Naive B cell (primary cell): ENCODE results near the gene AZU1. TPM values are rescaled to one million over a fixed set of nuclear protein-coding genes. Genes with fewer than 3 reads are reported as not detected.
A peak's percentile ranks its signal among the peaks of the same experiment; 100 is the strongest.

Experiments used
- ATAC-seq, 2 donors: fragments of 150-1000 bp; cut with Tn5 transposase; 2 replicates each; pipeline ENCODE4 v1.10.0; 2021; ENCODE audit warnings: low read depth in 2 of 2, mild to moderate bottlenecking in 2 of 2, moderate library complexity in 2 of 2
- DNase-seq: peaks from one replicate; pipeline ENCODE4 v3.0.0; 2022
- H3K27ac Mint-ChIP-seq, 6 donors: one replicate each; pipeline ENCODE4 v1.8.0; 2020 to 2022; ENCODE audit warnings: mild to moderate bottlenecking in 6 of 6, mixed read lengths in 6 of 6, moderate library complexity in 5 of 6, inconsistent platforms in 2 of 6
- H3K27me3 Mint-ChIP-seq, 3 donors: one replicate each; pipeline ENCODE4 v1.8.0; 2021 to 2022; ENCODE audit warnings: mixed read lengths in 3 of 3, mild to moderate bottlenecking in 1 of 3
- H3K36me3 Mint-ChIP-seq, 2 donors: one replicate each; pipeline ENCODE4 v1.8.0; 2020 to 2022; ENCODE audit warnings: mixed read lengths in 2 of 2, inconsistent platforms in 1 of 2, mild to moderate bottlenecking in 1 of 2
- H3K4me1 Mint-ChIP-seq, 3 donors: one replicate each; pipeline ENCODE4 v1.8.0; 2020 to 2022; ENCODE audit warnings: mixed read lengths in 3 of 3, inconsistent platforms in 1 of 3, mild to moderate bottlenecking in 1 of 3, moderate library complexity in 1 of 3
- H3K4me3 Mint-ChIP-seq, 8 donors: one replicate each; pipeline ENCODE4 v1.8.0; 2020 to 2022; ENCODE audit warnings: mild to moderate bottlenecking in 8 of 8, mixed read lengths in 8 of 8, moderate library complexity in 8 of 8, inconsistent platforms in 2 of 8
- H3K9me3 Mint-ChIP-seq, 7 donors: one replicate each; pipeline ENCODE4 v1.8.0; 2020 to 2022; ENCODE audit warnings: mixed read lengths in 7 of 7, mild to moderate bottlenecking in 5 of 7, inconsistent platforms in 2 of 7, moderate library complexity in 1 of 7
- polyA plus RNA-seq, 6 donors: library from polyadenylated mRNA; unstranded; fragments of 300-500 nt; fragmentation: Illumina TruSeq; gene quantifications; one replicate each; pipeline ENCODE4 v1.2.3, GENCODE V29; 2021; ENCODE audit warnings: low read depth in 6 of 6

The AZU1 gene
- polyA plus RNA-seq, 6 donors from 2014 or later, result not detected

DNA sequence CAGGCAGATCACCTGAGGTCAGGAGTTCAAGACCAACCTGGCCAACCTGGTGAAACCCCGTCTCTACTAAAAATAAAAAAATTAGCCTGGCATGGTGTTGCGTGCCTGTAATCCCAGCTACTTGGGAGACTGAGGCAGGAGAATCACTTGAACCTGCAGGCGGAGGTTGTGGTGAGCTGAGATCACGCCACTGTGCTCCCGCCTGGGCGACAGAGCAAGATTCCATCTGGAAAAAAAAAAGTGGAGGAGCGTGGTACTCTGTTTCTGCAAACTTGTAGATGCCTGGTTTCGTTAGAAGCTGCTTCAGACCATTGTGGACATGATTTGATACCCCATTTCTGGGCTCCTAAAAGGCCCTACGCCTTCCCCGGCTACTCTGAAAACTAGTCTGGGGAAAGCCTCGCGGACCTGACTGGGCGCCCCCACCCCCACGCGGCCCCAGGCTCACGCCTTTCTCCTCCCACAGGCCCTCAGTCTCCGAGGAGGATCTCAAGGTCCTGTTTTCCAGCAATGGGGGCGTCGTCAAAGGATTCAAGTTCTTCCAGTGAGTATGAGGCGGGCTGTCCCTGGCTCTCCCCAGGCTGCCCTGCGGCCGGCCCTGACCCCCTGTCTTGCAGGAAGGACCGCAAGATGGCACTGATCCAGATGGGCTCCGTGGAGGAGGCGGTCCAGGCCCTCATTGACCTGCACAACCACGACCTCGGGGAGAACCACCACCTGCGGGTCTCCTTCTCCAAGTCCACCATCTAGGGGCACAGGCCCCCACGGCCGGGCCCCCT is 17.4 kb upstream of the AZU1 start:
- ATAC-seq (no peak), DNase-seq (no peak)
- no peaks in the 10 kb centered on the region for H3K9me3 Mint-ChIP-seq
- H3K27ac Mint-ChIP-seq, result peak overlapping the region in 1 of 6 donors; percentile 11
- no peaks in the 10 kb centered on the region for H3K27me3 Mint-ChIP-seq
- peaks cover 0 to 9% of the 10 kb centered on the region in 2 donors for H3K36me3 Mint-ChIP-seq
- peaks cover 6 to 14% (median 7%) of the 10 kb centered on the region in 3 donors for H3K4me1 Mint-ChIP-seq
- H3K4me3 Mint-ChIP-seq, result peak overlapping the region in 1 of 8 donors; percentile 24

DNA sequence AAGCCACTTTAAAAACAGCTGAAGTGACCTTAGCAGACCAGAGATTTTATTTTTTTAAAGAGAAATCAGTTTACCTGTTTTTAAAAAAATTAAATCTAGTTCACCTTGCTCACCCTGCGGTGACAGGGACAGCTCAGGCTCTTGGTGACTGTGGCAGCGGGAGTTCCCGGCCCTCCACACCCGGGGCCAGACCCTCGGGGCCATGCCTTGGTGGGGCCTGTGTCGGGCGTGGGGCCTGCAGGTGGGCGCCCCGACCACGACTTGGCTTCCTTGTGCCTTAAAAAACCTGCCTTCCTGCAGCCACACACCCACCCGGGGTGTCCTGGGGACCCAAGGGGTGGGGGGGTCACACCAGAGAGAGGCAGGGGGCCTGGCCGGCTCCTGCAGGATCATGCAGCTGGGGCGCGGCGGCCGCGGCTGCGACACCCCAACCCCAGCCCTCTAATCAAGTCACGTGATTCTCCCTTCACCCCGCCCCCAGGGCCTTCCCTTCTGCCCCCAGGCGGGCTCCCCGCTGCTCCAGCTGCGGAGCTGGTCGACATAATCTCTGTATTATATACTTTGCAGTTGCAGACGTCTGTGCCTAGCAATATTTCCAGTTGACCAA is 16.7 kb upstream of the AZU1 start:
- peak in 1 of 2 donors; percentile 8 for ATAC-seq
- Mint-ChIP-seq H3K36me3 (peaks cover 0 to 15% of the 10 kb centered on the region in 2 donors), H3K4me3 (no peak overlapping the region), H3K27me3 (no peaks in the 10 kb centered on the region), H3K4me1 (peaks cover 9 to 14% (median 11%) of the 10 kb centered on the region in 3 donors), H3K9me3 (peaks cover 0 to 4% (median 0%) of the 10 kb centered on the region in 7 donors), H3K27ac (peak overlapping the region in 3 of 6 donors; percentile 39 to 56 (median 47))
- no peak for DNase-seq

DNA sequence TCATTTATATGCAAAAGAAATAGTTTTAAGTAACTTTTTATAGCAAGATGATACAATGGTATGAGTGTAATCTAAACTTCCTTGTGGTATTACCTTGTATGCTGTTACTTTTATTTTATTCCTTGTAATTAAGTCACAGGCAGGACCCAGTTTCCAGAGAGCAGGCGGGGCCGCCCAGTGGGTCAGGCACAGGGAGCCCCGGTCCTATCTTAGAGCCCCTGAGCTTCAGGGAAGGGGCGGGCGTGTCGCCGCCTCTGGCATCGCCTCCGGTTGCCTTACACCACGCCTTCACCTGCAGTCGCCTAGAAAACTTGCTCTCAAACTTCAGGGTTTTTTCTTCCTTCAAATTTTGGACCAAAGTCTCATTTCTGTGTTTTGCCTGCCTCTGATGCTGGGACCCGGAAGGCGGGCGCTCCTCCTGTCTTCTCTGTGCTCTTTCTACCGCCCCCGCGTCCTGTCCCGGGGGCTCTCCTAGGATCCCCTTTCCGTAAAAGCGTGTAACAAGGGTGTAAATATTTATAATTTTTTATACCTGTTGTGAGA is 16.1 kb upstream of the AZU1 start:
- no peaks in the 10 kb centered on the region for H3K27me3 Mint-ChIP-seq
- no peak for ATAC-seq
- H3K27ac Mint-ChIP-seq, result peak overlapping the region in 3 of 6 donors; percentile 39 to 56 (median 47)

DNA sequence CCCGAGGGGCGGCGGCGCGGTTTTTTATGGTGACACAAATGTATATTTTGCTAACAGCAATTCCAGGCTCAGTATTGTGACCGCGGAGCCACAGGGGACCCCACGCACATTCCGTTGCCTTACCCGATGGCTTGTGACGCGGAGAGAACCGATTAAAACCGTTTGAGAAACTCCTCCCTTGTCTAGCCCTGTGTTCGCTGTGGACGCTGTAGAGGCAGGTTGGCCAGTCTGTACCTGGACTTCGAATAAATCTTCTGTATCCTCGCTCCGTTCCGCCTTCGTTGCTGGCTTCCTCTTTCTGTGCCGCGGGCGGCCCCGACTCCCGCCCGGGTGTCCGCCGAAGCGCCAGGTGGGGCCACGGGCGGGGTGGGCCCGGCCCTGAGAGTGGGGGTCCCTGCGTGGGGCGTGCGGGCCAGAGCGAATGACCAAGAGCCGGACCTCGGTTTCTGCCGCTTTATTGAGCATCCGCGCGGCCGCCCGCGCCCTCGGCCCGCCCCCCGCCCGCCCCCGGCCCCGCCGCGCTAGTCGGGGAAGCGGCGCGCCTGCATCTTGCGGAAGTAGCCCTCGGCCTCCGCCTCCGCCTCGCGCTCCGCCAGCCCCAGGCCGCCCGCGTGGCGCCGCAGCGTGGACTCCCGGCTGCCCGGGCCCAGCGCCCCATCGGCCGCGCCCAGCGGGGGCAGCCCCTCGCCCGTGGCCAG is 15.4 kb upstream of the AZU1 start:
- no peak for DNase-seq

More for the DNA sequence above, 16.1 kb upstream of the AZU1 start:
- peaks cover 0 to 9% (median 0%) of the 10 kb centered on the region in 7 donors for H3K9me3 Mint-ChIP-seq
- peaks cover 0 to 21% of the 10 kb centered on the region in 2 donors for H3K36me3 Mint-ChIP-seq
- no peak for DNase-seq
- H3K4me3 Mint-ChIP-seq, result no peak overlapping the region
- H3K4me1 Mint-ChIP-seq, result peaks cover 13 to 17% (median 17%) of the 10 kb centered on the region in 3 donors

DNA sequence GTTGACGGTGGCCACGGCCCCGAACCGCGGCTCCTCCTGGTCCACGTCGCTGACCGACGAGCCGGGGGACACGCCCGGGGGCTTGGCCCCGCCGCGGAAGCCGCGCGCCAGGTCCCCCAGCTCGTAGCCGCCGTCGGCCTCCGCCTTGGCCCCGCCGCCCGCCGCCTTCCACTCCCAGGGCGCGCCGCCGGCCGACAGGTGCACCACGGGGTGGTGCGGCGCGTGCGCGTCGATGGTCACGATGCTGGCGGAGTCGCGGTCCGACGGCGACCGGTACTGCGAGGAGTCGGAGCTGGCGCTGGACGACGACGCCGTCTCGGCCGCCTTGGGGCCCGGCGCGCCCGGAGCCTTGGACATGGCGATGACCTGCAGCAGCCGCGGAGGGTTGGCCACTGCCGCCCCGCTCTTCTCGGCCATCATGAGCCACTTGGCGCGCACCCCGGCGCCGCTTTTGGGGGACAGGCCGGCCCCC is 14.9 kb upstream of the AZU1 start:
- no peaks in the 10 kb centered on the region for H3K27me3 Mint-ChIP-seq
- H3K4me1 Mint-ChIP-seq, result peaks cover 8 to 18% (median 14%) of the 10 kb centered on the region in 3 donors
- DNase-seq (no peak), ATAC-seq (no peak)
- no peak overlapping the region for H3K27ac Mint-ChIP-seq
- peaks cover 0 to 13% (median 0%) of the 10 kb centered on the region in 7 donors for H3K9me3 Mint-ChIP-seq
- no peak overlapping the region for H3K4me3 Mint-ChIP-seq
- peaks cover 0 to 20% of the 10 kb centered on the region in 2 donors for H3K36me3 Mint-ChIP-seq

More for the DNA sequence above, 15.4 kb upstream of the AZU1 start:
- Mint-ChIP-seq H3K9me3 (peaks cover 0 to 13% (median 0%) of the 10 kb centered on the region in 7 donors), H3K27me3 (no peaks in the 10 kb centered on the region), H3K27ac (peak overlapping the region in 1 of 6 donors; percentile 56), H3K4me3 (no peak overlapping the region), H3K36me3 (peaks cover 0 to 25% of the 10 kb centered on the region in 2 donors), H3K4me1 (peaks cover 11 to 21% (median 20%) of the 10 kb centered on the region in 3 donors)
- ATAC-seq, result no peak

DNA sequence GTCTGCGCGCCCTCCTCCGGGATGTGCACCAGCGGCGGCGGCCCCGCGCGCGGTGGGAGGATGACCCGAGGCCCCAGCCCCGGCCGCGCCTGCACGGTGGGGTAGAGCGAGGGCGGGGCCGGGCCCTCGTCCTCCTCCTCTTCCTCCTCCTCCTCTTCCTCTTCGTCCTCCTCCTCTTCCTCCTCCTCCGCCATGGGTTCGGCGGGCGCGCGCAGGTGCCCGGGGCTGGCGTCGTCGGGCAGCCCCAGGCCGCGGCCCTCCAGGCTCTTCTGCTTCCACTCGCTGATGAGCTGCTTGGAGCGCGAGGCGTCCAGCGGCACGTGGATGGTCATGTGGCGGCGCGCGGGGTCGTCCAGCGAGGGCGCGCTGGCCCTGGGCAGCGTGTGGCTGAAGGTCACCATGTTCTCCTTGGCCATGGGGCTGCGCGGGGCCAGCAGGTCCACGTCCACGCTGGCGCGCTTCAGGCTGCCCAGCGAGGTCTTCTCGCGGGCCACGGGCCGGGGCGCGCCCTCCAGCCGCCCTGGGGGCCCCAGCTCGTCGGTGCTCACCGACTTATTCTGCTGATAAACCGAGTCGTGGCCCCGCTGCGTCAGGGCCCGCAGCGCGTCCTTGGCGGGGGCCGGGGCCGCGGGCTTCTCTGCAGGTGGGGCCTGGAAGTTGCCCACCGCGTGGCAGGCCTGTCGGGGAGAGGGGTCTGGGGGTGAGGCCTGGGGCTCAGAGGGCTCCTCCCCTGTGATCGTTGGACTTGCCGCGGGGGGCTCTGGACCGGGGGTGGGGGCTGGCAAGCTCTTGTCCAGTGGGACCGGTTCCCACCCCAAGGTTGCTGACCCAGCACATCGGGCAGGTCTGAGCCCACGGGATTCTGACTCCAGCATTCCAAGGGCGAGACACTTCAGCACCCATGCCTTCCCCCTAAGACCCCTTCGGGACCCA is 14.2 kb upstream of the AZU1 start:
- peak overlapping the region in 3 of 6 donors; percentile 33 to 83 (median 71) for H3K27ac Mint-ChIP-seq
- ATAC-seq, result no peak
- H3K4me3 Mint-ChIP-seq, result no peak overlapping the region
- peaks cover 0 to 18% of the 10 kb centered on the region in 2 donors for H3K36me3 Mint-ChIP-seq
- peaks cover 8 to 17% (median 13%) of the 10 kb centered on the region in 3 donors for H3K4me1 Mint-ChIP-seq
- no peaks in the 10 kb centered on the region for H3K27me3 Mint-ChIP-seq
- peaks cover 0 to 13% (median 0%) of the 10 kb centered on the region in 7 donors for H3K9me3 Mint-ChIP-seq
- DNase-seq, result no peak

DNA sequence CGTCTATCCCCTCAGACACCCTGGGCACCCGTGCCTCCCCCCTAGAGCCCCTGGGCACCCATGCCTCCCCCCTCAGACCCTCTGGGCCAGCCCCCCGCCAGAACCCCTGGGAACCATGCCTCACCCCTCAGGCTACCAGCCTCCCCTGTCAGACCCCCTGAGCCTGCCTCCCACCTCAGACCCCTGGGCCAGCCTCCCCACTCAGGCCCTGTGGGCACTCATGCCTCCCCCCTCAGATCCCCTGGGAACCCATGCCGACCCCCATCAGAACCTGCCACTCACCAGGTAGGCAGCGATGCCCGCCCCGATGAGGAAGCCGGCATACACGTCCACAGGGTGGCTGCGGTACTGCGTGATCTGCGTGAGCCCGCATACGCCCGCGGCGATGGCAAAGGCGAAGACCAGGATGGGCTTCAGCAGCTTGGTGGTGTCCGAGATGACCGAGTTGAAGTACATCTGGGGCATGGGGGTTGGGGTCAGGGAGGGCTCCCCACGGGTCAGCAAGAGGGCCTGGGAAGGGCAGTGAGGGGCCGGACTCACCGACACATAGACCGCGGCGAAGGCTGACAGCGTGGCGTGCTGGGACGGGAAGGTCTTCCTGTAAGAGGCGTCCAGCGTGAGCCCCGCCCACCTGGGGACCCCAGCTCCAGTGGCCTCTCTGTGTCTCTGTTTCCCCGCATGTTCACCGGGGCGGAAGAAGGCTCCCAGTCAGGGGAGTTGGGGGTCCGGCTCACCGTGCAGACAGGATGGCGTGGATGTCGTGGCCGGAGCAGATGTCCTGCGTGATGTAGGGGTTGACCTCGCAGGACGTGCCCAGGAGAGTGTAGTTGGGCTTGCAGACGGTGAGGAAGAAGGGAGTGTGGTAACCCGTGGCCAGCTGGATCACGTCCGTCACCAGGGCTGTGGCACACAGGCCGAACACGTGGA is 13.2 kb upstream of the AZU1 start:
- peaks cover 8 to 17% (median 13%) of the 10 kb centered on the region in 3 donors for H3K4me1 Mint-ChIP-seq
- peak overlapping the region in 4 of 6 donors; percentile 4 to 83 (median 52) for H3K27ac Mint-ChIP-seq
- DNase-seq (no peak), ATAC-seq (no peak)
- H3K9me3 Mint-ChIP-seq, result peaks cover 0 to 13% (median 0%) of the 10 kb centered on the region in 7 donors
- H3K4me3 Mint-ChIP-seq, result peak overlapping the region in 2 of 8 donors; percentile 29 to 72
- peaks cover 0 to 18% of the 10 kb centered on the region in 2 donors for H3K36me3 Mint-ChIP-seq
- no peaks in the 10 kb centered on the region for H3K27me3 Mint-ChIP-seq

DNA sequence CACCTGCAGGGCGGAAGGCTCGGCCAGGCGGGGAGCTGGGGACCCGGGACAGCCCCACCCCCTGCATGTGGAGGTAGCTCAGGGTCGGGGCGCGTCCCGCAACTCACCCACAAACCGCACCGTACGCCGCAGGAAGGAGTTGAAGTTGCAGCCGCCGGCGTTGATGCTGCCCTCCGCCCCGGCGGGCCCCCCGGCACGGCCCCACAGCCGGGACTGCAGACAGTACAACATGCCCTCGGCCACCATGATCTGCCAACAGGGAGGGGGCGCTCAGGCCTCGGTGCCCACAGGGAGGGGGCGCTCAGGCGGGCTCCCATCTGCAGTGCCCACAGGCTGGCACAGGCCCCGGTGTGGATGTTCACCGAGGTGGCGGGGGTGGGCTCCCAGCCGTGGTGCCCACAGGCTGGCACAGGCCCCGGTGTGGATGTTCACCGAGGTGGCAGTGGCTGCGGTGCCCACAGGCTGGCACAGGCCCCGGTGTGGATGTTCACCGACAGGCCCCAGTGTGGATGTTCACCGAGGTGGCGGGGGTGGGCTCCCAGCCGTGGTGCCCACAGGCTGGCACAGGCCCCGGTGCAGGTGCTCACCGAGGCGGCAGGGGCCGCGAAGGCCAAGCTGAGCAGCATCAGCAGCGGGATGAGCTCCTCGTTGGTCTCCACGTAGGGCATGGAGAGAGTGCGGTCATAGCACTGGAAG is 12.4 kb upstream of the AZU1 start:
- H3K27me3 Mint-ChIP-seq, result no peaks in the 10 kb centered on the region
- peaks cover 0 to 18% of the 10 kb centered on the region in 2 donors for H3K36me3 Mint-ChIP-seq
- H3K4me1 Mint-ChIP-seq, result peaks cover 8 to 17% (median 13%) of the 10 kb centered on the region in 3 donors
- ATAC-seq, result peak in 1 of 2 donors; percentile 10
- H3K4me3 Mint-ChIP-seq, result no peak overlapping the region
- DNase-seq, result no peak
- peak overlapping the region in 1 of 6 donors; percentile 71 for H3K27ac Mint-ChIP-seq
- peaks cover 0 to 13% (median 0%) of the 10 kb centered on the region in 7 donors for H3K9me3 Mint-ChIP-seq

DNA sequence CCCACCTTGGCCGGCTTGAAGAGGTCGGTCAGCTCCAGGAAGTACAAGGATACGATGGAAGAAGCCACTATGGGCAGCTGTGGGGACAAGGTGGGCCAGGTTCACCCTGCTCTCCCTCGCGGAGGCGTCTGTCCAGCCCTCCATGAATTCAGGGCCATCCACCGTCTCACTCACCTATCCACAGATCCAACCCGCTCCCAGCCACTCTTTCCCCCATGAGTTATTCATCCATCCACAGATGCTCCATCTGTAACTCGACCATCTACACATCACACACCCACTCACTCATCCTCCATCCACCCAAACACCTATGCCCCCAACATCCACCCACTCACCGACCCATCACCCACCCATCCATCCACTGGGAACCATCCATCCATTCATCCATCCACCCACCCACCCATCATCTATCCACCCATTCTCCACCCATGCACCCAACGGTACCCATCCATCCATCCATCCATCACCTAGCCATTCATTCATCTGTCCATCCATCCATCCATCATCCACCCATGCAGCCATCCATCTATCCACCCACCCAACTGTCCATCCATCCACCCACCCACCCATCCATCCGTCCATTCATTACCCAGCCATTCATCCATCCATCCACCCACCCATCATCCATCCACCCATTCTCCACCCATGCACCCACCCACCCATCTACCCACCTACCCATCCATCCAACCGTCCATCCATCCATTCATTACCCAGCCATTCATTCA is 11.7 kb upstream of the AZU1 start:
- H3K36me3 Mint-ChIP-seq, result peaks cover 0 to 18% of the 10 kb centered on the region in 2 donors
- DNase-seq, result no peak
- H3K4me3 Mint-ChIP-seq, result peak overlapping the region in 1 of 8 donors; percentile 53
- peak overlapping the region in 2 of 6 donors; percentile 10 to 69 for H3K27ac Mint-ChIP-seq
- H3K9me3 Mint-ChIP-seq, result peaks cover 0 to 13% (median 0%) of the 10 kb centered on the region in 7 donors
- peaks cover 8 to 17% (median 13%) of the 10 kb centered on the region in 3 donors for H3K4me1 Mint-ChIP-seq
- no peak for ATAC-seq
- no peaks in the 10 kb centered on the region for H3K27me3 Mint-ChIP-seq

DNA sequence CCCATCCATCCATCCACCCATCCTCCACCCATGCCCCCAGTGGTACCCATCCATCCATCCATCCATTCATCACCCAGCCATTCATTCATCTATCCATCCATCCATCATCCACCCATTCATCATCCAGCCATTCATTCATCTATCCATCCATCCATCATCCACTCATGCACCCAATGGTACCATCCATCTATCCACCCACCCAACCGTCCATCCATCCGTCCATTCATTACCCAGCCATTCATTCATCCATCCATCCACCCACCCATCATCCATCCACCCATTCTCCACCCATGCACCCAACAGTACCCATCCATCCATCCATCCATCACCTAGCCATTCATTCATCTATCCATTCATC is 11.2 kb upstream of the AZU1 start:
- H3K4me3 Mint-ChIP-seq, result peak overlapping the region in 2 of 8 donors; percentile 16 to 53
- H3K36me3 Mint-ChIP-seq, result peaks cover 0 to 18% of the 10 kb centered on the region in 2 donors
- peaks cover 0 to 13% (median 0%) of the 10 kb centered on the region in 7 donors for H3K9me3 Mint-ChIP-seq
- ATAC-seq (no peak), DNase-seq (no peak)
- H3K27ac Mint-ChIP-seq, result peak overlapping the region in 2 of 6 donors; percentile 10 to 65
- peaks cover 8 to 20% (median 13%) of the 10 kb centered on the region in 3 donors for H3K4me1 Mint-ChIP-seq
- H3K27me3 Mint-ChIP-seq, result no peaks in the 10 kb centered on the region
